Testis (tissue), 2 donors: ENCODE data around the gene JADE2.

Source experiments
- CTCF ChIP-seq, 3 experiments: fragments of 450-650 bp in 2 of 3; fragments of 200-600 bp in 1 of 3; sonication (generic) in 1 of 3; IDR thresholded peaks; one replicate each; pipeline ENCODE4 v1.5.1; 2016 to 2019; ENCODE audit warnings: antibody characterized with exemption in 3 of 3, mild to moderate bottlenecking in 2 of 3, moderate library complexity in 1 of 3
- POLR2A ChIP-seq: fragments of 450-650 bp; IDR thresholded peaks from one replicate; pipeline ENCODE4 v1.6.1; 2017; ENCODE audit warnings: antibody characterized with exemption, mild to moderate bottlenecking, moderate library complexity

- TF ChIP-seq POLR2A (no peak), CTCF (IDR thresholded peaks at IDR 0.05) (no peak)
Observed at GRCh38 chr5:134538296-134538695, 12.8 kb downstream of the JADE2 start.
